Transverse colon (tissue), 4 donors: Measurements from ENCODE around the gene OR52N5. TPM values are rescaled to one million over a fixed set of nuclear protein-coding genes. Genes with fewer than 3 reads are reported as not detected.

Experiments
- DNase-seq: peaks from one replicate; pipeline ENCODE4 v3.0.0-alpha.2; 2019
- H3K27ac ChIP-seq, 4 donors: fragments of 200-600 bp; sonication (generic); 2 replicates each; pipeline ENCODE4 v1.5.1; 2016 to 2018; ENCODE audit warnings: inconsistent platforms in 4 of 4
- H3K27me3 ChIP-seq: fragments of 200-600 bp; sonication (generic); 2 replicates; pipeline ENCODE4 v1.5.1; 2017; ENCODE audit warnings: inconsistent platforms
- H3K36me3 ChIP-seq, 4 donors: fragments of 200-600 bp; sonication (generic); 2 replicates each; pipeline ENCODE4 v1.5.1; 2017 to 2019; ENCODE audit warnings: inconsistent platforms in 4 of 4
- H3K4me1 ChIP-seq, 4 donors: fragments of 200-600 bp; sonication (generic); 2 replicates each; pipeline ENCODE4 v1.5.1; 2017 to 2020; ENCODE audit warnings: inconsistent platforms in 4 of 4
- H3K4me3 ChIP-seq, 4 donors: fragments of 200-600 bp; sonication (generic); 1 replicate in 1 of 4; 2 replicates in 3 of 4; pipeline versions ENCODE4 v1.5.1 to v1.6.1; 2017 to 2019; ENCODE audit warnings: inconsistent platforms in 4 of 4
- H3K9me3 ChIP-seq, 2 donors: fragments of 200-600 bp; sonication (generic); 2 replicates each; pipeline ENCODE4 v1.5.1; 2017 to 2019; ENCODE audit warnings: inconsistent platforms in 2 of 2
- EP300 ChIP-seq: sonication (generic); formaldehyde crosslinking; IDR thresholded peaks from one replicate; pipeline ENCODE4 v1.6.1; 2017; ENCODE audit warnings: antibody characterized with exemption, low read depth
- POLR2A ChIP-seq: fragments of 450-650 bp; IDR thresholded peaks from one replicate; pipeline ENCODE4 v1.6.1; 2016; ENCODE audit warnings: antibody characterized with exemption, mild to moderate bottlenecking, moderate library complexity
- POLR2AphosphoS5 ChIP-seq, 3 donors: sonication (generic); formaldehyde crosslinking; IDR thresholded peaks; one replicate each; pipeline ENCODE4 v1.6.1; 2016; ENCODE audit warnings: antibody characterized with exemption in 3 of 3
- WGBS, 2 donors: methylation state at CpG; one replicate each; pipeline ENCODE4 v1.1.5; 2018; ENCODE audit warnings: low coverage in 1 of 2; 5-methylcytosine and 5-hydroxymethylcytosine counted together
- in situ Hi-C, 4 donors: fragments of 200-750 bp; cut with MboI; loops; one replicate each; pipeline versions ENCODE4 v1.15.0 to v1.15.1; 2017; ENCODE audit warnings: low sequenced_read_pairs in 3 of 4, low pct_ligation_motif_present in 1 of 4, low pct_unique_long_range_greater_than_20kb in 1 of 4
- intact Hi-C: fragments of 100-400 bp; cut with DNase I; formaldehyde crosslinking; loops from one replicate; pipeline ENCODE4 v1.15.1; 2023; ENCODE audit warnings: low total_unique reads
- total RNA-seq, 4 donors: library from RNA; depleted of rRNA; stranded (reverse); fragments of >200 nt; gene quantifications; one replicate each; pipeline ENCODE4 v1.1.0, GENCODE V29; 2016
- TF ChIP-seq, protein P1 (sequence below), 5 experiments: fragments of 200-600 bp in 3 of 5; fragments of 450-650 bp in 2 of 5; sonication (generic) in 3 of 5; IDR thresholded peaks; 1 replicate in 2 of 5; 2 replicates in 3 of 5; pipeline ENCODE4 v1.5.1; 2016 to 2017; ENCODE audit warnings: antibody characterized with exemption in 5 of 5, inconsistent platforms in 3 of 5, mild to moderate bottlenecking in 2 of 5, moderate library complexity in 1 of 5

The OR52N5 gene
- total RNA-seq, 4 donors from 2014 or later, result 1.1 TPM; not detected in 3

DNA sequence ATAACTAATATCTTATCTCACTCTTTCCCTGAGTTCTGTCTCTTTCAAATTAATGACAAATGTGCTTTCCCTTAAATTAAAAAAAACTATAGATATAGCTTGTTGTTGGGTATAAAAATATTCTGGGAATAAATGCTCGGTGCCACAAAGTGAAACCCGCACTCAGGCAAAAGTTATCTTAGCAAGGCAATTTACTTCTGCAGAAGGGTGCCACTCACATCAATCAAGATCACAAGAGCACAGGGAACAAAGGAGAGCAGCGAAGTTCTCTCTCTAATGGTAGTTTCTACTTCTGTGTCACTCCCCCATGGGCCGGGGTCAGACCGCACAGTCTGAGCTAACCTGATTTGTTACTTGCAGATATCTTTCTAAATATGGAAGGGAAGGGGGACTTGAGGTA, 20.8 kb upstream of the OR52N5 start:
- in situ Hi-C loops, result loop anchor here in 3 of 4 donors (10.0 to 25.0 kb wide), 3 partner anchors 192 to 342 kb away; no protein-coding TSS in a partner anchor

DNA sequence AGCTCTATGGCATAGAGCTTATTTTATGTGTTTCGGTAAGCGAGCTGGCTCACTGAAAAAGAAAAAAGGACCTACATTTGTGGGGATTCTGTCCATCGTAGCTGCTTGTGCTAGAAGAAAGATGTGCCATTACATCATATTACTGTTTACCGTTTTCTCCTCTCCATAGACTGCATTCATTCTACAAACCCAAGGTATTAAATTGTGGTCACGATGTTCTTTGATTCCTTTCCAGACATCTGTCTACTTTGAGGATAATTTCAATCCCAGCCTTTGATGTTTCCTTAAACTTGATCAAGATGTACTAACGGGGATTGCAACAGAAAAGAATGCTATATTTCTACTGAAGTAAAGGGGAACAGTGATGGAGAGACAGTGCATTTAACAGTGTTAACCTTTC, 13.4 kb upstream of the OR52N5 start:
- DNase-seq, result no peak
- H3K27me3 ChIP-seq, result no peaks in the 10 kb centered on the region
- no peaks in the 10 kb centered on the region for H3K36me3 ChIP-seq
- no peaks in the 10 kb centered on the region for H3K4me1 ChIP-seq
- H3K27ac ChIP-seq, result no peak overlapping the region
- 79 to 88% methylated on average over 6 of the region's 6 CpGs for WGBS, 2 donors
- H3K4me3 ChIP-seq, result no peak overlapping the region
- in situ Hi-C loops (no loop called here), intact Hi-C loops (no loop called here)
- no peak for TF ChIP-seq POLR2A
- TF ChIP-seq, protein P1, sequence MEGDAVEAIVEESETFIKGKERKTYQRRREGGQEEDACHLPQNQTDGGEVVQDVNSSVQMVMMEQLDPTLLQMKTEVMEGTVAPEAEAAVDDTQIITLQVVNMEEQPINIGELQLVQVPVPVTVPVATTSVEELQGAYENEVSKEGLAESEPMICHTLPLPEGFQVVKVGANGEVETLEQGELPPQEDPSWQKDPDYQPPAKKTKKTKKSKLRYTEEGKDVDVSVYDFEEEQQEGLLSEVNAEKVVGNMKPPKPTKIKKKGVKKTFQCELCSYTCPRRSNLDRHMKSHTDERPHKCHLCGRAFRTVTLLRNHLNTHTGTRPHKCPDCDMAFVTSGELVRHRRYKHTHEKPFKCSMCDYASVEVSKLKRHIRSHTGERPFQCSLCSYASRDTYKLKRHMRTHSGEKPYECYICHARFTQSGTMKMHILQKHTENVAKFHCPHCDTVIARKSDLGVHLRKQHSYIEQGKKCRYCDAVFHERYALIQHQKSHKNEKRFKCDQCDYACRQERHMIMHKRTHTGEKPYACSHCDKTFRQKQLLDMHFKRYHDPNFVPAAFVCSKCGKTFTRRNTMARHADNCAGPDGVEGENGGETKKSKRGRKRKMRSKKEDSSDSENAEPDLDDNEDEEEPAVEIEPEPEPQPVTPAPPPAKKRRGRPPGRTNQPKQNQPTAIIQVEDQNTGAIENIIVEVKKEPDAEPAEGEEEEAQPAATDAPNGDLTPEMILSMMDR (IDR thresholded peaks at IDR 0.05), result no peak
- no peak for TF ChIP-seq EP300
- no peak for TF ChIP-seq POLR2AphosphoS5 (IDR thresholded peaks at IDR 0.05)
- H3K9me3 ChIP-seq, result no peaks in the 10 kb centered on the region

More for the DNA sequence above, 20.8 kb upstream of the OR52N5 start:
- H3K4me1 ChIP-seq, result peaks cover 0 to 8% (median 0%) of the 10 kb centered on the region in 4 donors
- WGBS, 2 donors, result 78 to 88% methylated on average over 3 to 5 of the region's 5 CpGs
- no peak for TF ChIP-seq EP300
- no peak for DNase-seq
- H3K4me3 ChIP-seq, result no peak overlapping the region
- no peaks in the 10 kb centered on the region for H3K9me3 ChIP-seq
- intact Hi-C loops, result no loop called here
- H3K27ac ChIP-seq, result no peak overlapping the region
- no peaks in the 10 kb centered on the region for H3K27me3 ChIP-seq
- no peaks in the 10 kb centered on the region for H3K36me3 ChIP-seq

DNA sequence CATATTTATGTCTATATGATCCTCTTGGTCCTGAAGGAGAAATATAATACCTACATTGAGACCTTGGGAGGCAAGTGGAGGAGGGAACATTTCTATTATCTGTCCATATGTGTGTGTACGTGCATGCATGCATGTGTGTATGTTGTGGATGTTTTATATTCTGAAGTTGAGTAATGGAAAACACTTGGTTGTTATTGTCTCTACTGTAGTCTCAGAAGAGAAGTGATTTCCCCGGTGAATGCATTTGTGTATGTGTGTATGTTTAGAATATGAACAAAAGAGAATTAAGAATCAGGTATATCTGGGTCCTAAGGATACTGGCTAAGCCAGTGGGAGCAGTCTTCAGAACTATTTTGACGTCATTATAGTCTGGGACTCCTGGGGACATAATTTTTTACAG, 8.0 kb upstream of the OR52N5 start, which contains the start of gene OR52N1:
Gene OR52N1, minus strand, starts transcription at position 101 of the 400 bp plus-strand sequence. CDS start 2,449 bp downstream, outside the sequence.
- in situ Hi-C loops, result no loop called here
- Histone ChIP-seq H3K27ac (no peak within 1 kb of the TSS), H3K9me3 (no peaks in the 10 kb centered on the region), H3K4me1 (no peaks in the 10 kb centered on the region), H3K36me3 (no peaks in the 10 kb centered on the region), H3K27me3 (no peaks in the 10 kb centered on the region), H3K4me3 (no peak within 1 kb of the TSS)
- no peak for TF ChIP-seq POLR2AphosphoS5 (IDR thresholded peaks at IDR 0.05)
- TF ChIP-seq, protein P1 (IDR thresholded peaks at IDR 0.05), result no peak
- no peak for TF ChIP-seq EP300
- TF ChIP-seq POLR2A, result no peak
- WGBS, 2 donors, result 70 to 74% methylated on average over 3 of the region's 3 CpGs
- intact Hi-C loops, result no loop called here
- DNase-seq, result no peak

DNA sequence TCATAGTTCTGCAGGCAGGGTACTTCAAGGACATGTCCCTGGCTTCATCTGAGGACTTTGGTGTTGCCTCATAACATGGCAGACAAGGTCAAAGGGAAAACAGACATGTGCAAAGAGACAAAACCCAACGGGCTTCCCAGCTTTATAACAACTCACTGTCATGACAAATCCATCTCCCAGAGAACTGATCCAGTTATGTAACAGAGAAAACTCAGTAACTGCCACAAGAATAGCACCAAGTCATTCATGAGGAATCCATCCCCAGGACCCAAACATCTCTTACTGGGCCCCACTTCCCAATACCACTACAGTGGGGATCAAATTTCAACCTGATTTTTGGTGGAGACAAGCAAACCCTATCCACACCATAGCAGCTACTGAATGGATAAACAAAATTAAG, 16.1 kb downstream of the OR52N5 start:
- Histone ChIP-seq H3K9me3 (no peaks in the 10 kb centered on the region), H3K27ac (no peak overlapping the region), H3K4me1 (no peaks in the 10 kb centered on the region), H3K4me3 (no peak overlapping the region), H3K36me3 (no peaks in the 10 kb centered on the region), H3K27me3 (no peaks in the 10 kb centered on the region)
- 0 to 33% methylated on average over 1 of the region's 1 CpG for WGBS, 2 donors
- DNase-seq, result no peak
- in situ Hi-C loops, result no loop called here
- TF ChIP-seq EP300 (no peak), POLR2AphosphoS5 (IDR thresholded peaks at IDR 0.05) (no peak), POLR2A (no peak)
- TF ChIP-seq, protein P1 (IDR thresholded peaks at IDR 0.05), result no peak
- intact Hi-C loops, result no loop called here

DNA sequence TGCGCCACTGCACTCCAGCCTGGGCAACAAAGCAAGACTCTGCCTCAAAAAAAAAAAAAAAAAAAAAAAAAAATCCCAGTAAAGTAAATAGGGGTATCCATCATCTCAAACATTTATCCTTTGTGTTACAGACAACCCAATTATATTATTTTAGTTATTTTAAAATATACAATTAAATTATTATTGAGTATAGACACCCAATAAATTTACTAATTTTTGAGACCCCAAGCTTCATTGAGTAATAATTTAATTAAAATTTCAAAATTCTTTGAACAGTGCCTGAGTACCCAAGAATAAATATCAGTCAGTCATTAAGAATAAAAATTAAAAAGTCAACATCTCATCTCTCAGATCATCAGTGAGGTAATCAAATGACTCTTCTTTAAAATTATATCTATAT, 29.2 kb downstream of the OR52N5 start, which contains the start of gene OR52N4:
Gene OR52N4, plus strand, starts transcription at position 301 of the 400 bp plus-strand sequence. CDS start 498 bp downstream, outside the sequence.
- Histone ChIP-seq H3K27me3 (no peaks in the 10 kb centered on the region), H3K4me3 (no peak within 1 kb of the TSS), H3K36me3 (no peaks in the 10 kb centered on the region), H3K4me1 (no peaks in the 10 kb centered on the region), H3K9me3 (no peaks in the 10 kb centered on the region), H3K27ac (no peak within 1 kb of the TSS)
- 89 to 100% methylated on average over 1 of the region's 1 CpG for WGBS, 2 donors
- intact Hi-C loops (no loop called here), in situ Hi-C loops (no loop called here)
- DNase-seq, result no peak
- TF ChIP-seq, protein P1 (IDR thresholded peaks at IDR 0.05), result no peak
- no peak for TF ChIP-seq POLR2AphosphoS5 (IDR thresholded peaks at IDR 0.05)
- TF ChIP-seq POLR2A, result no peak
- no peak for TF ChIP-seq EP300
